Measurements from ENCODE around the gene TRAK1.
"Not testable (repeated sequence)": the region's sequence is repeated elsewhere in the genome, so short reads cannot be mapped to it uniquely, and the experiment has no call there.

TRAK1 gene

DNA sequence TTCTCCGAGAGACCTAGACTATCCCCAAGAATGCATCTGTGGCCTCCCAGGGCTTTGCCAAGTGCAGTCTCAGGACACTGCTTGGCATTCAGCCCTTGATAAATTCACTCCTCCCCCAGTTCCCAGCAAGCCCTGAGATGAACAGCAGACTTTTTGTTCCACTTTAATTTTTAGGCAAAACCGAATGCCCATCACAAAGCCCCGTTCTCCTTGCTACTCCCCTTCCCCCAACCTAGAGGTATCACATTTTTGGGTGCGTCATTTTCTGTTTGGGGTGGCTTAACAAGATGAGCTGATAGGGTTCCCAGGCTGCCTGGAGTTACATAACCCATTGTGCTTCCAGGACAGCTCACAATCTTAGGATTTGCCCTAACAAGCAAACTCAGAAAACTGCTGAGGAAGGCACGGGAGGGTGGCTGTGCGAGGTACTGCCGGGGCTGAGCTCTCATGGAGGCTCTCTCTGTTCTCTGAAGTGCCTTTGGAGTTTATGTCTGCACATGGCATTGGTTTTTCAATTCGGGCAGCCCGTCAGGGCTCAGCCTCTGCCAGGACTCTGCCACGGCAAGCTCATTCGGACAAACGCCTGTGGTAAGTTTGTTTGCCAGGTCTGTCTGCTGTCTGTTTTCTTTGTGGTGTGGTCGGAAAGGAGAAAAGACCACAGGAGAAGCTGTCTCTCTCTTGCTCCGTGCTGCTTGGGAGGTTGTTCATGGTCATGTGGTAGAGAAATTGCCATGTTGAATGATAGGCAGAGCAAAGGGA lies at the start of gene TRAK1:
TRAK1 (plus strand) TSS at position 385 of the 759 bp plus-strand sequence; CDS start at position 498, 113 bp downstream.
- peaks cover 14% of the 10 kb centered on the region for H3K36me3 ChIP-seq (ENCODE audit: control insufficient read depth, insufficient read depth, low read length)
- no peaks in the 10 kb centered on the region for H3K9me3 ChIP-seq (ENCODE audit: control insufficient read depth, insufficient read depth, low read length)
- no peak within 1 kb of the TSS for H3K9ac ChIP-seq (ENCODE audit: low read depth, low read length)
- H3K4me3 ChIP-seq (ENCODE audit: low read depth, low read length) = no peak within 1 kb of the TSS
- no peaks in the 10 kb centered on the region for H3K4me1 ChIP-seq (ENCODE audit: control insufficient read depth, insufficient read depth, low read length)
- H3K27me3 ChIP-seq (ENCODE audit: control insufficient read depth, insufficient read depth, low read length) = no peaks in the 10 kb centered on the region

DNA sequence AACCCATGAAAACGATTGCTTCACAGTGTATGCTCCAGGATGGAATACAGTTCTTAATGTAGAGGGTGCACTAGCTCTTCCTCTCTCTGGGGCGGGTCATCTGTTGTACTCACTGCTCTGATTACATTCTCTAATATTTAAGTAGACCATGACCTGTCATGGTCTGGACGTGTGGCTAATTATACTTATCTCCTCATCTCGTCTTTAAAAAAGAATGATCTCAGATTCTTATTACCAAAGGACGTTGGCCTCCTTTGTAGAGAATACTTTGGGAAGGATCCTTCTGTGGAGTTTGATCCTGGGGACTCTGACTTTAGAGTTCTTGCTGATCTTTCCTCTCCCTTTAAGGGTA lies 48.4 kb upstream of the TRAK1 start:
- H3K27me3 ChIP-seq (ENCODE audit: control insufficient read depth, insufficient read depth, low read length) = no peaks in the 10 kb centered on the region
- peak overlapping the region; percentile 38 for H3K9ac ChIP-seq (ENCODE audit: low read depth, low read length)
- peak overlapping the region; percentile 27 for H3K4me3 ChIP-seq (ENCODE audit: low read depth, low read length)
- H3K4me1 ChIP-seq (ENCODE audit: control insufficient read depth, insufficient read depth, low read length) = peaks cover 21% of the 10 kb centered on the region
- H3K9me3 ChIP-seq (ENCODE audit: control insufficient read depth, insufficient read depth, low read length) = no peaks in the 10 kb centered on the region
- no peaks in the 10 kb centered on the region for H3K36me3 ChIP-seq (ENCODE audit: control insufficient read depth, insufficient read depth, low read length)

DNA sequence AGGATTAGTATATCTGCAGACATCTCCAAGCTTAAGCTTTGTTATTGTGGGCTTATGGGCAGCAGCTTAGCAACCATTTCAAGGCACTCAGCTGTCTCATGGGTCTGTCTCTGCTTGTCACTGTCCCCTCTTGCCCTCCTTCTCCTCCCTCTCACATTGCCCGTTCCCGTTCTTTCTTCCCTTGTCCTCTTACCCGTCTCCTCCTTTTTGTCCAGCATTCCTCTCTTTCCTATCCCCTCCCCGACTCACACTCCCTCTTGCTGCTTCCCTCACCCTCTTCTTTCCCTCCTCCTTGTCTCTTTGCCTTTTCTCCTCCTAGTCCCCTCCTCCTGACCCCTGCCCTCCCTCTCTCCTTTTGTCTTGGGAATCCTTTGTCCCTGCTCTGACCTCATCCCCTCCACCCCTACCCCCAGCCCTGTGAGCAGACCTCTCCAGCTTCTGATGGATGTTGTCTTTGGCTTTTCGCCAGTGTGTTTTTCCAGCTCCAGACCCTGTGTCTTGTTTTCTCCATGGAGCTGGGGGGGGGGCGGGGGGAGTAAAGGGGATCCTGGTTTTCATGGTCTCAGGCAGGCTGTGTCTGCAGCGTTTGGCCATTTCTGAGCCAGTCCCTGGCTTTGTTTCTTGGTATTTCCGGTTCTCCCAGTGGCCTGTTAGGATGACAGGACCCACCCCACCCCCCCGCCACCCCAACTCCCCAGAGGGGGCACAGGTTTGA lies 47.9 kb upstream of the TRAK1 start:
- Histone ChIP-seq H3K9me3 (ENCODE audit: control insufficient read depth, insufficient read depth, low read length) (no peaks in the 10 kb centered on the region), H3K27me3 (ENCODE audit: control insufficient read depth, insufficient read depth, low read length) (no peaks in the 10 kb centered on the region), H3K36me3 (ENCODE audit: control insufficient read depth, insufficient read depth, low read length) (no peaks in the 10 kb centered on the region), H3K4me1 (ENCODE audit: control insufficient read depth, insufficient read depth, low read length) (peaks cover 24% of the 10 kb centered on the region), H3K9ac (ENCODE audit: low read depth, low read length) (peak overlapping the region; percentile 38), H3K4me3 (ENCODE audit: low read depth, low read length) (peak overlapping the region; percentile 27)

GRCh38 chr3:42045708-42046243 lies 45.4 kb upstream of the TRAK1 start:
- Histone ChIP-seq H3K4me3 (ENCODE audit: low read depth, low read length) (no peak overlapping the region), H3K9ac (ENCODE audit: low read depth, low read length) (no peak overlapping the region), H3K36me3 (ENCODE audit: control insufficient read depth, insufficient read depth, low read length) (no peaks in the 10 kb centered on the region), H3K4me1 (ENCODE audit: control insufficient read depth, insufficient read depth, low read length) (peaks cover 24% of the 10 kb centered on the region), H3K27me3 (ENCODE audit: control insufficient read depth, insufficient read depth, low read length) (no peaks in the 10 kb centered on the region), H3K9me3 (ENCODE audit: control insufficient read depth, insufficient read depth, low read length) (no peaks in the 10 kb centered on the region)

GRCh38 chr3:42048526-42048925 lies 42.6 kb upstream of the TRAK1 start:
- H3K4me1 ChIP-seq (ENCODE audit: control insufficient read depth, insufficient read depth, low read length) = peaks cover 32% of the 10 kb centered on the region
- H3K4me3 ChIP-seq (ENCODE audit: low read depth, low read length); H3K9ac ChIP-seq (ENCODE audit: low read depth, low read length); H3K36me3 ChIP-seq (ENCODE audit: control insufficient read depth, insufficient read depth, low read length); H3K27me3 ChIP-seq (ENCODE audit: control insufficient read depth, insufficient read depth, low read length); H3K9me3 ChIP-seq (ENCODE audit: control insufficient read depth, insufficient read depth, low read length): not testable (repeated sequence)

DNA sequence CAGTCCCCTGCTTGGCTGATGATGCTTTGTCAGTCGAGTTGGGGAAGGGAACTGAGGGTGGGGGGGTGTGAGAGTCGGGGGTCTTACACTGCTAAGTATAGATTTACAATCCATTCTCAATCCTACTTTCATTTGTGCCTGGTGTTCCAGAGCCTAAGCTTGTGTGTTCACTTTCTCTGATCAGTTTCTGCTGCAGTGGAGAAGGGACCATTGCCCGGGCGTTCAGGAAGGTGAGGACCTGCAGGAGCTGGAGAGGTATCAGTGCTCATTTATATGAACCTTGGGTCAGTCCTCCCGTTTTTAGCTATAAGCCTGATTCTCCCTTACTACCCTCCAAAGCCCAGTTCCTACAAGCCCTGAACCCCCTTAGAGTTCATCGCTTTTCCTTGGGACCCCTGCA lies 41.0 kb upstream of the TRAK1 start:
- Histone ChIP-seq H3K9ac (ENCODE audit: low read depth, low read length) (no peak overlapping the region), H3K4me1 (ENCODE audit: control insufficient read depth, insufficient read depth, low read length) (peaks cover 29% of the 10 kb centered on the region), H3K27me3 (ENCODE audit: control insufficient read depth, insufficient read depth, low read length) (no peaks in the 10 kb centered on the region)

DNA sequence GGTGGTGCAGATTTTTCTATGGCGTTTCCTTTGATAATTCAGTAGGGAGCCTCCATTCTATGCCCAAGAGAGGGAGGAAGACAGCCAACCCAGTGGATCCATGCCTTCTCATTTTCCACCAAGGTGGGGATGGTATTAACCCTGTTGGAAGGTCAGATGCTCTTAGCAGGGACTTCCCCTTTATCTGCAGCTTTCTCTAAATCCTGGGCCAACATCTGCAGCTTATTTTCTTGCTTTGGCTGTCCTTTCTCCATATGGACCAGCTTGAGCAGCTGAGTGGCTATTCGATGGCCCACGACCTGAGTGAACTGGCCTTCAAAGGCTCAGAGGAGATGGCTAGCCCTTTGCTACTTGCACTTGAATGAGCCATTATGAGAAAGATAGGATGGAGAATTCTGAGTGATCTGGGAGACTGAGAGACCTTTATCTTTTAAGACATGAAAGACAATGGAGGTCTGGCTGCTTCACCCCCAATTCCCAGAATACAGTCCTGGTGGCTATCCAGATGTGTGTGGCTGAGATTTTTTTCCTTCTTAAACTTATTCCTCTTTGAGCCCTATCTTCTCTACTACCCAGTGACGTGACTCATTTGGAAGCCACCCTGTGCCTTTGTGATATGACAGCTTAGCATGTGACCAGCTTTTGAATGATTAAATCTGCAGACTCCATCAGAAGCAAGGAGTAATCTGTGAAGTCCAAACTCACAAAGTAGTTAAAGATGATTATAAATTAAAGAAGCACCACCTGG lies 39.6 kb upstream of the TRAK1 start:
- Histone ChIP-seq H3K9me3 (ENCODE audit: control insufficient read depth, insufficient read depth, low read length) (no peaks in the 10 kb centered on the region), H3K4me1 (ENCODE audit: control insufficient read depth, insufficient read depth, low read length) (peaks cover 26% of the 10 kb centered on the region), H3K4me3 (ENCODE audit: low read depth, low read length) (no peak overlapping the region), H3K27me3 (ENCODE audit: control insufficient read depth, insufficient read depth, low read length) (no peaks in the 10 kb centered on the region), H3K9ac (ENCODE audit: low read depth, low read length) (no peak overlapping the region), H3K36me3 (ENCODE audit: control insufficient read depth, insufficient read depth, low read length) (no peaks in the 10 kb centered on the region)

More for the DNA sequence above, 41.0 kb upstream of the TRAK1 start:
- no peak overlapping the region for H3K4me3 ChIP-seq (ENCODE audit: low read depth, low read length)
- H3K36me3 ChIP-seq (ENCODE audit: control insufficient read depth, insufficient read depth, low read length) = no peaks in the 10 kb centered on the region
- no peaks in the 10 kb centered on the region for H3K9me3 ChIP-seq (ENCODE audit: control insufficient read depth, insufficient read depth, low read length)

- H3K36me3 ChIP-seq (ENCODE audit: control insufficient read depth, insufficient read depth, low read length) = no peaks in the 10 kb centered on the region
- no peak overlapping the region for H3K9ac ChIP-seq (ENCODE audit: low read depth, low read length)
- no peak overlapping the region for H3K4me3 ChIP-seq (ENCODE audit: low read depth, low read length)
- H3K27me3 ChIP-seq (ENCODE audit: control insufficient read depth, insufficient read depth, low read length) = no peaks in the 10 kb centered on the region
- H3K9me3 ChIP-seq (ENCODE audit: control insufficient read depth, insufficient read depth, low read length) = no peaks in the 10 kb centered on the region
- H3K4me1 ChIP-seq (ENCODE audit: control insufficient read depth, insufficient read depth, low read length) = peaks cover 26% of the 10 kb centered on the region
These were observed 39.0 kb upstream of the TRAK1 start for GRCh38 chr3:42052132-42052483.

DNA sequence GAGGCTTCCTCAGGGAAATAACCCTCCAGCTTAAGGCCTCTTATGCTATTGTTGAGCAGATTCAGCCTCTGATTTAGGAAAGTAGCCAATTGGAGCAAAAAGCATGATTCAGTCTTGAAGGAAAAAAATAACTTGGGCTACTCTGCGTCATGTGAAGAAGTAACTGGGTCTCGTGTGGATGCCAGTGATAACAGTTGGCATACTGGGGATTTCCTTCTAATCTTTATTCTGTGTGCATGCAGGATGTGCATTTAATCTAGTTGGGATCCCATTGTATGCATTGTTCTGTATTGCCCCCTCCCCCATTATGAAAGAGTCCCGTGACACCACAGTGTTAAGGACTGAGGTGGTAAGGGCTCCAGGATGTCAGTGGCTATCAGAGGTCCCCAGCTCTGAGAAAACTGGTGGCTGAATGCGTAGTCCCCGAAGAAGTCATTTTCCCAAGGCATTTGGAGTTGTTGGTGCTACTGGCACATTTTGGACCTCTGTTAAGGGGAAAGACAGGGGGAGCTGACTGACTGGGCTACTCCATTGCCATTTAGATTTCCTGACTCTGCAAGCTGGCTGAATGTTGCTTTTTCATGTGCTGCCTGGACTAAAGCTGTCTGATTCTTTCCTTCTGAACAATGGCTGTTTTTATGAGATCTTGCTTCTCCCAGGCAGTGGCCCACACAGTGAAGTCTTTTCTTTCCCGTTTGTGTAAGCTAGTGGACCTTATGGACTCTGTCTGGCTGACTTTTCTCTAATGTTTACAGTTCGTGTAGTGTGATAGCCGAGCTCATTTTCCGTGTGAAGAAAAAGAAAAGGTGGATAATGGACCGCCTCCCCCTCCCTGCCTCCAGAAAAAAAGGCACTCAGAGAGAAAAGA lies 38.4 kb upstream of the TRAK1 start:
- Histone ChIP-seq H3K27me3 (ENCODE audit: control insufficient read depth, insufficient read depth, low read length) (no peaks in the 10 kb centered on the region), H3K36me3 (ENCODE audit: control insufficient read depth, insufficient read depth, low read length) (no peaks in the 10 kb centered on the region), H3K4me3 (ENCODE audit: low read depth, low read length) (peak overlapping the region; percentile 3), H3K4me1 (ENCODE audit: control insufficient read depth, insufficient read depth, low read length) (peaks cover 31% of the 10 kb centered on the region), H3K9ac (ENCODE audit: low read depth, low read length) (peak overlapping the region; percentile 17), H3K9me3 (ENCODE audit: control insufficient read depth, insufficient read depth, low read length) (no peaks in the 10 kb centered on the region)

DNA sequence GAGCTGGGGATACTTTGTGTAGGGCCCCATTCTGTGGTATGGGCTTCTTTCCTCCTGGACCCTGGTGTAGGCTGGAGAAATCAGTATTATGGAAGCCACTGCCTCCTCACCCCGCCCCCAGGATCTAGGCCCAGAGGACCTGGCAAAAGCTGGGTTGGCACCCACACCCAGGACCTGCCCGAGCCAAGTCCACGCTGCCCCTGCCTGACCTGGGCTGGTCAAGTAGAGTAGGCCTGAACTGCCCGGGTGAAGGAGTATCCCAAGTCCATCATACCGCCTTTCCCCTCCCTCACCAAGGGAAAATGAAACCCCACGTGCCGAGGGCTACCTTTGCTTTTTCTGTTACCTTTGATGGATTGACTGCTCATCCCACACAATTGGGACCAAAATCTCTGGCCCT lies 37.7 kb upstream of the TRAK1 start:
- Histone ChIP-seq H3K9me3 (ENCODE audit: control insufficient read depth, insufficient read depth, low read length) (no peaks in the 10 kb centered on the region), H3K36me3 (ENCODE audit: control insufficient read depth, insufficient read depth, low read length) (no peaks in the 10 kb centered on the region), H3K4me3 (ENCODE audit: low read depth, low read length) (no peak overlapping the region), H3K27me3 (ENCODE audit: control insufficient read depth, insufficient read depth, low read length) (no peaks in the 10 kb centered on the region), H3K4me1 (ENCODE audit: control insufficient read depth, insufficient read depth, low read length) (peaks cover 31% of the 10 kb centered on the region), H3K9ac (ENCODE audit: low read depth, low read length) (no peak overlapping the region)

DNA sequence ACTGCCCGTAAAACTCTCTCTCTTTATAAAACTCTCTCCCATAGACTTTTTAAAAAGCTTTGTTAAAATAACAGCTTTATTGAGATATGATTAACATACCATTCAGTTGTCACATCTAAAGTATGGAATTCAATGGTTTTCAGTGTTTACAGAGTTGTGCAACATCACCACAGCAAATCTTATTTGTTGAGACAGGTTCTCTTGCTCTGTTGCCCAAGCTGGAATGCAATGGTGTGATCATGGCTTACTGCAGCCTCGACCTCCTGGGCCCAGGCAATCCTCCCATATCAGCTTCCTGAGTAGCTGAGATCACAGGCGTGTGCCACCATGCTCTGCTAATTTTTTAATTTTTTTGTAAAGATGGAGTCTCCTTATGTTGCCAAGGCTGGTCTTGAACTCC lies 35.9 kb upstream of the TRAK1 start:
- no peaks in the 10 kb centered on the region for H3K27me3 ChIP-seq (ENCODE audit: control insufficient read depth, insufficient read depth, low read length)
- no peaks in the 10 kb centered on the region for H3K36me3 ChIP-seq (ENCODE audit: control insufficient read depth, insufficient read depth, low read length)
- no peaks in the 10 kb centered on the region for H3K9me3 ChIP-seq (ENCODE audit: control insufficient read depth, insufficient read depth, low read length)
- H3K4me3 ChIP-seq (ENCODE audit: low read depth, low read length) = no peak overlapping the region
- H3K9ac ChIP-seq (ENCODE audit: low read depth, low read length) = no peak overlapping the region
- peaks cover 34% of the 10 kb centered on the region for H3K4me1 ChIP-seq (ENCODE audit: control insufficient read depth, insufficient read depth, low read length)
